Body of pancreas (tissue), 4 donors: ENCODE results near the gene RPL41.

Experiments used
- POLR2A ChIP-seq, 3 donors: fragments of 450-650 bp; IDR thresholded peaks; one replicate each; pipeline ENCODE4 v1.6.1; 2016; ENCODE audit warnings: antibody characterized with exemption in 3 of 3, mild to moderate bottlenecking in 2 of 3
- TF ChIP-seq, protein P1 (sequence below), 7 experiments: fragments of 450-650 bp in 4 of 7; fragments of 200-600 bp in 3 of 7; sonication (generic) in 3 of 7; IDR thresholded peaks; one replicate each; pipeline ENCODE4 v1.5.1; 2016 to 2019; ENCODE audit warnings: antibody characterized with exemption in 7 of 7

GRCh38 chr12:56082967-56083366 lies 33.5 kb upstream of the RPL41 start:
- TF ChIP-seq POLR2A (IDR thresholded peaks at IDR 0.05): no peak
- TF ChIP-seq, protein P1, sequence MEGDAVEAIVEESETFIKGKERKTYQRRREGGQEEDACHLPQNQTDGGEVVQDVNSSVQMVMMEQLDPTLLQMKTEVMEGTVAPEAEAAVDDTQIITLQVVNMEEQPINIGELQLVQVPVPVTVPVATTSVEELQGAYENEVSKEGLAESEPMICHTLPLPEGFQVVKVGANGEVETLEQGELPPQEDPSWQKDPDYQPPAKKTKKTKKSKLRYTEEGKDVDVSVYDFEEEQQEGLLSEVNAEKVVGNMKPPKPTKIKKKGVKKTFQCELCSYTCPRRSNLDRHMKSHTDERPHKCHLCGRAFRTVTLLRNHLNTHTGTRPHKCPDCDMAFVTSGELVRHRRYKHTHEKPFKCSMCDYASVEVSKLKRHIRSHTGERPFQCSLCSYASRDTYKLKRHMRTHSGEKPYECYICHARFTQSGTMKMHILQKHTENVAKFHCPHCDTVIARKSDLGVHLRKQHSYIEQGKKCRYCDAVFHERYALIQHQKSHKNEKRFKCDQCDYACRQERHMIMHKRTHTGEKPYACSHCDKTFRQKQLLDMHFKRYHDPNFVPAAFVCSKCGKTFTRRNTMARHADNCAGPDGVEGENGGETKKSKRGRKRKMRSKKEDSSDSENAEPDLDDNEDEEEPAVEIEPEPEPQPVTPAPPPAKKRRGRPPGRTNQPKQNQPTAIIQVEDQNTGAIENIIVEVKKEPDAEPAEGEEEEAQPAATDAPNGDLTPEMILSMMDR (IDR thresholded peaks at IDR 0.05): no peak
